ENCODE measurements around the gene MRFAP1L1.

MRFAP1L1 gene

GRCh38 chr4:6709230-6710114 lies at the start of gene MRFAP1L1:
Gene MRFAP1L1 (minus strand): TSS chr4:6709865. CDS start chr4:6709629, 236 bp downstream.
- Histone ChIP-seq H3K36me3 (ENCODE audit: control insufficient read depth in 2 of 2, insufficient read depth in 1 of 2, low read length in 2 of 2) (peaks cover 0 to 23% of the 10 kb centered on the region in 2 experiments; a peak in 1 of 3 replicates), H3K27ac (ENCODE audit: extremely low read depth, low read depth, low read length) (peak within 1 kb of the TSS; percentile 64), H3K4me1 (ENCODE audit: control insufficient read depth, insufficient read depth, low read length) (no peaks in the 10 kb centered on the region), H3K9me3 (ENCODE audit: control insufficient read depth, insufficient read depth, low read depth, low read length) (no peaks in the 10 kb centered on the region), H3K4me3 (ENCODE audit: low read depth, low read length) (peak within 1 kb of the TSS; percentile 65)
- POLR2A ChIA-PET: interaction anchor here (1.0 to 1.7 kb wide), 4 partner anchors 34 to 74 kb away, joined by 3 to 8 read pairs (median 5); a partner anchor contains a TSS
- CTCF ChIA-PET: interaction anchor here (0.6 kb wide), 1 partner anchor 253 kb away, joined by 3 read pairs; no protein-coding TSS in a partner anchor
- TF ChIP-seq ZNF184 (tag by site-specific recombination; IDR thresholded peaks at IDR 0.05): no peak
- TF ChIP-seq ZNF473 (tag by site-specific recombination; IDR thresholded peaks at IDR 0.05): no peak
- TF ChIP-seq, protein P1, sequence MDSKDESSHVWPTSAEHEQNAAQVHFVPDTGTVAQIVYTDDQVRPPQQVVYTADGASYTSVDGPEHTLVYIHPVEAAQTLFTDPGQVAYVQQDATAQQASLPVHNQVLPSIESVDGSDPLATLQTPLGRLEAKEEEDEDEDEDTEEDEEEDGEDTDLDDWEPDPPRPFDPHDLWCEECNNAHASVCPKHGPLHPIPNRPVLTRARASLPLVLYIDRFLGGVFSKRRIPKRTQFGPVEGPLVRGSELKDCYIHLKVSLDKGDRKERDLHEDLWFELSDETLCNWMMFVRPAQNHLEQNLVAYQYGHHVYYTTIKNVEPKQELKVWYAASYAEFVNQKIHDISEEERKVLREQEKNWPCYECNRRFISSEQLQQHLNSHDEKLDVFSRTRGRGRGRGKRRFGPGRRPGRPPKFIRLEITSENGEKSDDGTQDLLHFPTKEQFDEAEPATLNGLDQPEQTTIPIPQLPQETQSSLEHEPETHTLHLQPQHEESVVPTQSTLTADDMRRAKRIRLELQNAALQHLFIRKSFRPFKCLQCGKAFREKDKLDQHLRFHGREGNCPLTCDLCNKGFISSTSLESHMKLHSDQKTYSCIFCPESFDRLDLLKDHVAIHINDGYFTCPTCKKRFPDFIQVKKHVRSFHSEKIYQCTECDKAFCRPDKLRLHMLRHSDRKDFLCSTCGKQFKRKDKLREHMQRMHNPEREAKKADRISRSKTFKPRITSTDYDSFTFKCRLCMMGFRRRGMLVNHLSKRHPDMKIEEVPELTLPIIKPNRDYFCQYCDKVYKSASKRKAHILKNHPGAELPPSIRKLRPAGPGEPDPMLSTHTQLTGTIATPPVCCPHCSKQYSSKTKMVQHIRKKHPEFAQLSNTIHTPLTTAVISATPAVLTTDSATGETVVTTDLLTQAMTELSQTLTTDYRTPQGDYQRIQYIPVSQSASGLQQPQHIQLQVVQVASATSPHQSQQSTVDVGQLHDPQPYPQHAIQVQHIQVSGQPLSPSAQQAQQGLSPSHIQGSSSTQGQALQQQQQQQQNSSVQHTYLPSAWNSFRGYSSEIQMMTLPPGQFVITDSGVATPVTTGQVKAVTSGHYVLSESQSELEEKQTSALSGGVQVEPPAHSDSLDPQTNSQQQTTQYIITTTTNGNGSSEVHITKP (tag by site-specific recombination; IDR thresholded peaks at IDR 0.05): peak; percentile 87
- TF ChIP-seq ZNF239 (tag by site-specific recombination; IDR thresholded peaks at IDR 0.05): no peak
- TF ChIP-seq, protein P2, sequence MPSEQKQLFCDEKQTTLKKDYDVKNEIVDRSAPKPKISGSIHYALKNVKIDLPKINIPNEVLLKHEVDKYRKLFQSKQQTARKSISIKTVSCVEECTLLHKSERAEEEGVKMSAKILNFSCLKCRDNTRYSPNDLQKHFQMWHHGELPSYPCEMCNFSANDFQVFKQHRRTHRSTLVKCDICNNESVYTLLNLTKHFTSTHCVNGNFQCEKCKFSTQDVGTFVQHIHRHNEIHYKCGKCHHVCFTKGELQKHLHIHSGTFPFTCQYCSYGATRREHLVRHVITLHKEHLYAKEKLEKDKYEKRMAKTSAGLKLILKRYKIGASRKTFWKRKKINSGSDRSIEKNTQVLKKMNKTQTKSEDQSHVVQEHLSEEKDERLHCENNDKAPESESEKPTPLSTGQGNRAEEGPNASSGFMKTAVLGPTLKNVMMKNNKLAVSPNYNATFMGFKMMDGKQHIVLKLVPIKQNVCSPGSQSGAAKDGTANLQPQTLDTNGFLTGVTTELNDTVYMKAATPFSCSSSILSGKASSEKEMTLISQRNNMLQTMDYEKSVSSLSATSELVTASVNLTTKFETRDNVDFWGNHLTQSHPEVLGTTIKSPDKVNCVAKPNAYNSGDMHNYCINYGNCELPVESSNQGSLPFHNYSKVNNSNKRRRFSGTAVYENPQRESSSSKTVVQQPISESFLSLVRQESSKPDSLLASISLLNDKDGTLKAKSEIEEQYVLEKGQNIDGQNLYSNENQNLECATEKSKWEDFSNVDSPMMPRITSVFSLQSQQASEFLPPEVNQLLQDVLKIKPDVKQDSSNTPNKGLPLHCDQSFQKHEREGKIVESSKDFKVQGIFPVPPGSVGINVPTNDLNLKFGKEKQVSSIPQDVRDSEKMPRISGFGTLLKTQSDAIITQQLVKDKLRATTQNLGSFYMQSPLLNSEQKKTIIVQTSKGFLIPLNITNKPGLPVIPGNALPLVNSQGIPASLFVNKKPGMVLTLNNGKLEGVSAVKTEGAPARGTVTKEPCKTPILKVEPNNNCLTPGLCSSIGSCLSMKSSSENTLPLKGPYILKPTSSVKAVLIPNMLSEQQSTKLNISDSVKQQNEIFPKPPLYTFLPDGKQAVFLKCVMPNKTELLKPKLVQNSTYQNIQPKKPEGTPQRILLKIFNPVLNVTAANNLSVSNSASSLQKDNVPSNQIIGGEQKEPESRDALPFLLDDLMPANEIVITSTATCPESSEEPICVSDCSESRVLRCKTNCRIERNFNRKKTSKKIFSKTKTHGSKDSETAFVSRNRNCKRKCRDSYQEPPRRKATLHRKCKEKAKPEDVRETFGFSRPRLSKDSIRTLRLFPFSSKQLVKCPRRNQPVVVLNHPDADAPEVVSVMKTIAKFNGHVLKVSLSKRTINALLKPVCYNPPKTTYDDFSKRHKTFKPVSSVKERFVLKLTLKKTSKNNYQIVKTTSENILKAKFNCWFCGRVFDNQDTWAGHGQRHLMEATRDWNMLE (tag by site-specific recombination; conservative IDR thresholded peaks at IDR 0.05; ENCODE audit: low read depth): no peak
- TF ChIP-seq ZNF792 (tag by site-specific recombination; IDR thresholded peaks at IDR 0.05): no peak
- TF ChIP-seq SALL2 (tag by site-specific recombination; IDR thresholded peaks at IDR 0.05; ENCODE audit: borderline replicate concordance): no peak
- TF ChIP-seq, protein P3, sequence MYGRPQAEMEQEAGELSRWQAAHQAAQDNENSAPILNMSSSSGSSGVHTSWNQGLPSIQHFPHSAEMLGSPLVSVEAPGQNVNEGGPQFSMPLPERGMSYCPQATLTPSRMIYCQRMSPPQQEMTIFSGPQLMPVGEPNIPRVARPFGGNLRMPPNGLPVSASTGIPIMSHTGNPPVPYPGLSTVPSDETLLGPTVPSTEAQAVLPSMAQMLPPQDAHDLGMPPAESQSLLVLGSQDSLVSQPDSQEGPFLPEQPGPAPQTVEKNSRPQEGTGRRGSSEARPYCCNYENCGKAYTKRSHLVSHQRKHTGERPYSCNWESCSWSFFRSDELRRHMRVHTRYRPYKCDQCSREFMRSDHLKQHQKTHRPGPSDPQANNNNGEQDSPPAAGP (tag by site-specific recombination; IDR thresholded peaks at IDR 0.05): no peak
- TF ChIP-seq ZNF660 (tag by site-specific recombination; IDR thresholded peaks at IDR 0.05): no peak; the same call in 1 of the 2 replicates
- peak; percentile 66 for TF ChIP-seq YY1 (tag by site-specific recombination; IDR thresholded peaks at IDR 0.05)
- TF ChIP-seq GLI2 (tag by site-specific recombination; IDR thresholded peaks at IDR 0.05; ENCODE audit: borderline replicate concordance, low read depth): no peak
- peak; percentile 49; the same call in 1 of the 2 replicates for TF ChIP-seq ZNF501 (tag by site-specific recombination; IDR thresholded peaks at IDR 0.05)
- TF ChIP-seq SP3 (tag by site-specific recombination; IDR thresholded peaks at IDR 0.05): peak; percentile 18; the same call in 1 of the 2 replicates
- no peak for TF ChIP-seq ZNF146 (tag by site-specific recombination; IDR thresholded peaks at IDR 0.05)
- TF ChIP-seq ZSCAN23 (tag by site-specific recombination; IDR thresholded peaks at IDR 0.05): no peak
- TF ChIP-seq ZNF561 (tag by site-specific recombination; IDR thresholded peaks at IDR 0.05; ENCODE audit: borderline replicate concordance): 0 out of 2 replicates have a peak, but pooled peaks have one; percentile 27
- peak; percentile 36; the same call in 1 of the 2 replicates for TF ChIP-seq TRIM28 (IDR thresholded peaks at IDR 0.05; ENCODE audit: borderline replicate concordance, low read length)
- no peak for TF ChIP-seq ZNF701 (tag by site-specific recombination; IDR thresholded peaks at IDR 0.05)
- TF ChIP-seq KLF9 (tag by site-specific recombination; IDR thresholded peaks at IDR 0.05; ENCODE audit: low read depth): no peak
- TF ChIP-seq ZNF548 (tag by site-specific recombination; IDR thresholded peaks at IDR 0.05): no peak
- TF ChIP-seq ZNF202 (tag by site-specific recombination; IDR thresholded peaks at IDR 0.05; ENCODE audit: borderline replicate concordance): no peak
- no peak for TF ChIP-seq ZBTB48 (tag by site-specific recombination; IDR thresholded peaks at IDR 0.05)
- TF ChIP-seq ZNF423 (tag by site-specific recombination; IDR thresholded peaks at IDR 0.05): no peak
- no peak for TF ChIP-seq WT1 (tag by site-specific recombination; IDR thresholded peaks at IDR 0.05)
- no peak for TF ChIP-seq BCL11B (tag by site-specific recombination; IDR thresholded peaks at IDR 0.05; ENCODE audit: low read depth)
- no peak for TF ChIP-seq ZNF26 (tag by site-specific recombination; IDR thresholded peaks at IDR 0.05)
- no peak for TF ChIP-seq ZNF112 (tag by site-specific recombination; IDR thresholded peaks at IDR 0.05)

Data from HEK293 (cell line).